ENCODE results near the gene SERPINA12. TPM values are rescaled to one million over a fixed set of nuclear protein-coding genes. Genes with fewer than 3 reads are reported as not detected.

SERPINA12 gene
- total and polyA plus RNA-seq, 8 donors = not detected

DNA sequence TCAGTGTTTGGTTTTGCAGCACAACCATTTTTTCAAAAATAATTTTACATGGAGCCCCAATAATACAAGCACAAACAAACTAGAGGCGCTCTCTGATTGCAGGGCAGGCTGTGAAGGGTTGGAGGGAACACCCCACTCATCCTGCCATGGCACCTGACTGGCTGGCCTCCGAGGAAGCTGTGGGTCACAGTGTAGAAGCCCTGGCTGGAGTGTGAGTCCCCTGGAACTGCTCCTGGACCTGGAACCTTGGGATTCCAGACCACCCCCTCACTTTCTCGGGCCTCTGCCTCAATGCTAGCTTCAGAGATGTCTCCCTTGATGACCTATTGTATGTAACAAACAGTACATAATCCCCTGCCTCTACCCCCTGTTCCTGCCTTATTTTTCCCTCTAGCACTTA, 14.8 kb upstream of the SERPINA12 start:
- Histone ChIP-seq H3K4me1 (no peaks in the 10 kb centered on the region), H3K27ac (no peak overlapping the region), H3K9me3 (no peaks in the 10 kb centered on the region), H3K36me3 (no peaks in the 10 kb centered on the region), H3K4me3 (no peak overlapping the region), H3K27me3 (peaks cover 0 to 6% of the 10 kb centered on the region in 2 donors)
- ATAC-seq = no peak
- TF ChIP-seq CTCF (IDR thresholded peaks at IDR 0.05) = no peak
- intact Hi-C loops (cut with DNase I) = no loop called here
- no peak for DNase-seq

GRCh38 chr14:94523265-94523664, 14.0 kb upstream of the SERPINA12 start:
- ATAC-seq = no peak
- intact Hi-C loops (cut with DNase I) = no loop called here
- TF ChIP-seq CTCF (IDR thresholded peaks at IDR 0.05) = no peak
- no peaks in the 10 kb centered on the region for H3K9me3 ChIP-seq
- no peak for DNase-seq
- peaks cover 0 to 6% of the 10 kb centered on the region in 2 donors for H3K27me3 ChIP-seq
- no peaks in the 10 kb centered on the region for H3K4me1 ChIP-seq
- no peaks in the 10 kb centered on the region for H3K36me3 ChIP-seq
- H3K27ac ChIP-seq = no peak overlapping the region
- H3K4me3 ChIP-seq = no peak overlapping the region

GRCh38 chr14:94522115-94522724, 13.0 kb upstream of the SERPINA12 start:
- no peak for TF ChIP-seq CTCF (IDR thresholded peaks at IDR 0.05)
- no peak overlapping the region for H3K4me3 ChIP-seq
- no peaks in the 10 kb centered on the region for H3K9me3 ChIP-seq
- no peaks in the 10 kb centered on the region for H3K36me3 ChIP-seq
- no peak for ATAC-seq
- no peak overlapping the region for H3K27ac ChIP-seq
- no peaks in the 10 kb centered on the region for H3K4me1 ChIP-seq
- no peak for DNase-seq
- intact Hi-C loops (cut with DNase I) = no loop called here
- H3K27me3 ChIP-seq = peaks cover 0 to 10% of the 10 kb centered on the region in 2 donors

DNA sequence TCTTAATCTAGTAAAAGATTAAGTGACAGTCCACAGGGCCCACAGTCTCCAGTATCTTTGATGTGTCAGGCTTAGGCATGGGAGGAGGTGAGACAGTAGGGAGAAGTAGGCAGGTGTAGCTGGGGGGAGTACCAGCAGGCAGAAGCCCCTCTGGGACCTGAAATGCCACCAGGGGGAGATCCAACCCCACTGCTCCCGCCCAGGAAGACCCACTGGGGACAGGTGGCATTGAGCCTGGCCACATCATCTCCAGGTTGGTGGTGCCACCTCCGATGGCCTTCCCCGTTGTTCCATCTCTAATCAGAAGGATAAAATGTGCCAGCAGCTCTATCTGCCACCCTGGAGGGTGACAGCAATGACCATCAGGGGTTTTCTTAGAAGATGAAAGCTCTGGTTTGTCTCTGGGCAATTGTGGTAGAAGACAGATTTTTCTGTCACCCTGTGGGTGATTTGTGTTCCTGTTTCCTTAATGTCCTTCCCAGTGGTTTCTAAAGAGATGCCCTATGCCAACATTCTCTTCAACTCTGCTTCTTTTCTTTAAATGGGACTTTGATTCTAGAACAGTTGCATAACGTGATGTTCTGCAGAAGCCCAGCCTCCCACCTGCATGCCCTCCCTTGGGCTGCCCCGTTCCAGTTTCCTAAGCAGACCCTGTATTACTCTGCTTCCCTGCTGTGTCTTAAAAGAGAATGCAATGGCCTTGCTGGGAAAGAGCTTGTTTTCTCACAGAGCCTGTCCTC, 12.3 kb upstream of the SERPINA12 start:
- DNase-seq = no peak

More for the DNA sequence above, 12.3 kb upstream of the SERPINA12 start:
- TF ChIP-seq CTCF (IDR thresholded peaks at IDR 0.05) = no peak
- no peaks in the 10 kb centered on the region for H3K9me3 ChIP-seq
- no peak overlapping the region for H3K27ac ChIP-seq
- peaks cover 0 to 14% of the 10 kb centered on the region in 2 donors for H3K27me3 ChIP-seq
- H3K36me3 ChIP-seq = no peaks in the 10 kb centered on the region
- H3K4me3 ChIP-seq = no peak overlapping the region
- H3K4me1 ChIP-seq = no peaks in the 10 kb centered on the region
- intact Hi-C loops (cut with DNase I) = no loop called here
- ATAC-seq = no peak

Data from left lung (tissue), 10 donors.